Measurements from ENCODE around the gene TESK2.

The TESK2 gene

DNA sequence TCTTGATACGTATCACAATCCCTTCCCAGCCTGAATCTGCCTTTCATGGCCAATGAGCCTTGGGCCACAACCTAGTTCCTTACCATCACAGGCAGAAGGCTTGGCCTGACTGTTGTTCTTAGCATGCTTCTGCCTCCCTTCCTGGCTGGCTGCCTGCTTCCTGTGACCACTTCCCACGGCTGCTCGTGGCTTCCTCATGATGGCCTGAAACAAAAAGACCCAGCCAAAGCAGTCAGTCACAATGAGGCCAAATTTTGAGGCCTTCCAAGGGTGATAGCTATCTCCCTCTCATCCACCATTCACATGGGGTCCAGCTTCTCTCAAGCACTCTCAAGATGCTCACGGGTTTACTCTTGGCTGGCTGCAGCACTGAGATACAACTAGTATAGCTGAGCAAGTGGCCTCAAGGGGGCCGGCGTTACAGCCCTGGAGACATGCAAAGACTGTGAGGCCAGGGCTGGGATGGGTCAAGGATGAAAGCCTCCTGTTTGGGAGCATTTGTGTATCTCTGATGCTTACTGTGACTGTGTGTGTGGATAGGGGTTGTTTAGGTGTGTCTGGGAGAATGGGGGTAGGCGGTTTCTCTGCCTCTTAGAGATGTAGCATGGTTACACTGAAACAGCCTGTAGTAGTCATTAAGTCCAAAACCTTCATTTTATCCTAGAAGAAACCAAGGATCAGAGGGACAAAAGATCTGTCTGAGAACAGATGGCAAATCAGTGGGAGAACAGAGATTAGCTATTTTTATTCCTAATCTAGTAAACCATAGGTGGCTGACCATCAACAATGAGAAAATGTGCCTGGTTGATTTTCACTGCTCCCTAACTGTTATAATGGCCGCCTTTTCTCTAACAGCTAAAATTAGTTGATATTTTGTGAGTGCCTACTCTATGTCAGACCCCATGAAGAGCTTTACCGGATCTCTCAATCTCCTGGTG lies 156.4 kb downstream of the TESK2 start:
- DNase-seq: no peak

DNA sequence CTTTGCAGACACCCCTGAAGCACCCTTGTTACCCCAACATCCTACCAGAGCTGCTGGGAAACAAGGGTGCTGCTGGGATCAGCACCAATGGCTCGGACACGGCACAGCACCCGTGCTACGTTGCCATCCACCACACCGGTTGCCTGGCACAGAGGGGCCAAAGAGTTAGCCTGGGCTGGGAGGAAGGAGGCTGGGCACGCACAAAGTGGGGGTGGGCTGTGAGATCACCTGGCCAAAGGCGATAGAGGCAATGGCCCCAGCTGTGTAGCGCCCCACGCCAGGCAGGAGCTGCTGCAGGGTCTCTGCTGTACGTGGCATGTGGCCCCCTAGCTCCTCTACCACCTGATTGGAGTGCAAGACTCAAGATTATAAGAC lies 158.6 kb downstream of the TESK2 start:
- no peak for DNase-seq

DNA sequence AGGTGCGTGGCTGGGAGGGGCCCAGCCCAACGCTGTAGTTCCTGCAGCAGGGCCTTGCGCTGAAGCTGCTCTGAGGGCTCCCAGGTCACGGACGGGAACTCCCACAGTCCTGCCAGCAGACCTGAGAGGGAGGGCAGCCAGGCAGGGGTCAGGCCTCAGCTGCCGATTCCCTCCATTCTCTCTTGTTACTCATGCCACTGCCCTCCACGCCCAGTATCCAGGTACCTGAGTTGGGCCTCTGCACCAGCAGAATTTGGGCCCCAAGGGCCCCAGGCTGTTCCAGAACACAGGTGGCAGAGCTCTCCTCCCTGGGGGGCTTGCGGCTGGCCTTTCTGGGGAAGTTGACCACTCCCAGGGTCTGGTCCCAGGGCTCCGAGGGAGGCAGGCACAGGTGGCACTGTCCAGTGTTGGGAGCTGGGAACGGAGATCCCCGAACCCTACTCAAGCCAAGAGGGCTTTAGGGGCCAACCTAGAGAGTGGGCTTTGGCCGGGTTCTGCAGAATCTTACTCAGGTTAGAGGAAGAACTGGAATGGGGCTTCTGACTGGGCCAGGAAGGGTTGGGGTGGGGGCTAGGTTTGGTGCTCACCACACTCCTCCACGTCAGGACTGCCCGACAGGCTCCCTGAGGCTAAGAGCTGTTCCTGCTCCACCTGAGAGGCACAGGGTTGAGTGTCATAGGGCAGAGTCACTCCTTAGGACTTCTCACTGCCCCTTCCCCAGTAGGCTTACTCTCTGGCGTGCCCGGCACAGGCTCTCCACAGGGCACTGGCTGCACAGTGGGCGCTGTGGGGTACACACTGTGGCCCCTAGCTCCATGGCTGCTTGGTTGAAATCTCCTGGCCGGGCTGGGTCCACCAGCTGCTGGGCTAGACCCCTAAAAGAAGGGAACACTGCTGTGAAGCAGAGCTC lies 159.3 kb downstream of the TESK2 start:
- DNase-seq: no peak

DNA sequence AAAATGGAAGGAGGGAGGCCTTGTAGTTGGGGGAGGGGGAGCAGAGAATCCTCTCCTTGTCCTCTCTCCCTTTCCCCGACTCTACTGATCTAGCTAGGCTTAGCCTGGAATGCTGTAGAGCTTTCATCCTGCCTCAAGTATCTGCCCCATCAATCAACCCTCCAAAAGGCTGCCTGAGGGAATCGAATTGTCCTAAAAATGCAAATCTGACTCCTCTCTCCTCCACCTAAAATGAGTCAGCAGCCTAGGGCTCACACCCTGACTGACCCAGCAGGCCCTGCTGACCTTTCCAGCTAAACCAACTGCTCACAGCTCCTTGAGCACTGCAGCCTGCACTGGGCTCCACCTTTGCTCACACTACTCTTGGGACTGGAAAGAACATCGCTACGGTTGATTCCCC lies 161.5 kb downstream of the TESK2 start:
- no peak for DNase-seq

DNA sequence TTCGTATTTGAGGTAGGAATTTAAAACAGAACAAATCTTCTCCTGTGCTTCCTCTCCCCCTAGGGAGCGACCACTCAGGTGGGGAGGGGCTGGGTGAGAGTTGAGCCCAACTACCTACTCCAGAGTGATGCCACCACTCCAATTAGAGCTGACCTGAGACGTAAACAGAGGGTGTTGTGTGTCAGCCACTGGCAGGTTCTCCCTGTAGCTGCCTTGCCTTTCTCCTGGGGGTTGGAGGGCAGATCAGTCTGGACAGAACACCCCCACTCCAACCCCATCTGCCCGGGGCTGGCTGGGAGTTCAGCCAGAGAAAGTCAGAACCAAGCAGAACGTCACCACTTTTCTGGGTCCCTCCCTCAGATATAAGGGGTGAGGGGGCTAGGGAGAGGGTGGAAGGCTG lies 162.3 kb downstream of the TESK2 start:
- DNase-seq: peak; percentile 6

DNA sequence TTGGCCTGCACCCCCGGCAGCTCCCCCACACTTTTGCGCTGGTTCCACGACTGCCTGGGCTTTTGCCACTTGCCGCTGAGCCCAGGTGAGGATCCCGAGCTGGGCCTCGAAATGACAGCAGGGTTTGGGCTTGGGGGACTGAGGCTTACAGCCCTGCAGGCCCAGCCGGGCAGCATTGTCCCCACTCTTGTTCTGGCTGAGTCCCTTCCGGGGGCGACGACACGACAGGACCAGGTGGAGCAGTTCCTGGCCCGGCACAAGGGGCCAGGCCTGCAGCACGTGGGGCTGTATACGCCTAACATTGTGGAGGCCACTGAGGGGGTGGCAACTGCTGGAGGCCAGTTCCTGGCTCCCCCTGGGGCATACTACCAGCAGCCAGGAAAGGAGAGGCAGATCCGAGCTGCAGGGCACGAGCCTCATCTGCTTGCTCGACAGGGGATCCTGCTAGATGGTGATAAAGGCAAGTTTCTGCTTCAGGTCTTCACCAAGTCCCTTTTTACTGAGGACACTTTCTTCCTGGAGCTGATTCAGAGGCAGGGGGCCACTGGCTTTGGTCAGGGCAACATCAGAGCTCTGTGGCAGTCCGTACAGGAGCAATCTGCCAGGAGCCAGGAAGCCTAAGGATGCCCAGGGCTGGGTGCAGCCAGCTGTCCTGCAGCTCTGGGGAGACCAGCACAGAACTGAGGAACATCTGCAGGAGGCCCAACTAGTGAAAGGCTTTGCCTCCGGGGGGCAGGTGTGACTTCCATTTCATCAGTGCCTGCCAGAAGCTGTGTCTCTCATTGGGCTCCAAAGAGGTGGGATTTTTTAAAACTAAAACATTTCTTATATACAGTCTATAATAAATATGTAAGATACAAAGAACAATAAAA lies 163.1 kb downstream of the TESK2 start:
- DNase-seq: no peak

DNA sequence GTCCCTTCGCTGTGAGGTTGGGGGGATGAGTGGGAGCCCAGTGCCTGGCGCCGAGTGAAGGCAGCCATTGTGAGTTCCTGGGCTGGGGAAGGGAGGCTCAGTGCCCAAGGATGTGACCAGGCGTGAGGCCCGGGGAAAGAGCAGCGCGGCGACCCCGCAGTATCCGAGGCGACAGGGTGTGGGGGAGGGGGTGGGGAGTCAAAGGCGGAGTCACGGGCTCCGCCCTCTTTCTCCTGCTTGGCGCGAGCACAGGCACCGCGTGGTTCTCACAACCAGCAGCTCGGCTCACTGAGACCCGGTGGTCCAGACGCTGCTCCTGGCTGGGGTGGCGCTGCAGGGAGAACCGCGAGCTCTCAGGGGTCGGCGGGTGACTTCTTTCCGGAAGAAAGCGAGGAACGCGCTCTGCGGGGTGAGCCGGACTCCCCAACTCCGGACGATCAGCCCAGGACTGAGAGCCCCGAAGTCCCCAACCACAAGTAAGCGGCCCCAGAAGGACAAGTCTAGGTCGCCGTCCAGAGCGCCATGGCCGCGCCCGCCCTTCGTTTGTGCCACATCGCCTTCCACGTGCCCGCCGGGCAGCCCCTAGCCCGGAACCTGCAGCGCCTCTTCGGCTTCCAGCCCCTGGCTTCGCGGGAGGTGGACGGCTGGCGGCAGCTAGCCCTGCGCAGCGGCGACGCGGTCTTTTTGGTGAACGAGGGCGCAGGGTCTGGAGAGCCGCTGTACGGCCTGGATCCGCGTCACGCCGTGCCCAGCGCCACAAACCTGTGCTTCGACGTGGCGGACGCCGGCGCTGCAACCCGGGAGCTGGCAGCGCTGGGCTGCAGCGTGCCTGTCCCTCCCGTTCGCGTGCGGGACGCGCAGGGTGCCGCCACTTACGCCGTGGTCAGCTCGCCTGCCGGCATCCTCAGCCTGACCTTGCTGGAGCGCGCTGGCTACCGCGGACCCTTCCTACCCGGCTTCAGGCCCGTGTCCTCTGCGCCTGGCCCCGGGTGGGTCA lies 164.0 kb downstream of the TESK2 start, which contains the start of gene HPDL:
Gene HPDL (plus strand): TSS at position 269 of the 997 bp plus-strand sequence. CDS start 254 bp downstream, at position 523.
- DNase-seq: peak; percentile 51

DNA sequence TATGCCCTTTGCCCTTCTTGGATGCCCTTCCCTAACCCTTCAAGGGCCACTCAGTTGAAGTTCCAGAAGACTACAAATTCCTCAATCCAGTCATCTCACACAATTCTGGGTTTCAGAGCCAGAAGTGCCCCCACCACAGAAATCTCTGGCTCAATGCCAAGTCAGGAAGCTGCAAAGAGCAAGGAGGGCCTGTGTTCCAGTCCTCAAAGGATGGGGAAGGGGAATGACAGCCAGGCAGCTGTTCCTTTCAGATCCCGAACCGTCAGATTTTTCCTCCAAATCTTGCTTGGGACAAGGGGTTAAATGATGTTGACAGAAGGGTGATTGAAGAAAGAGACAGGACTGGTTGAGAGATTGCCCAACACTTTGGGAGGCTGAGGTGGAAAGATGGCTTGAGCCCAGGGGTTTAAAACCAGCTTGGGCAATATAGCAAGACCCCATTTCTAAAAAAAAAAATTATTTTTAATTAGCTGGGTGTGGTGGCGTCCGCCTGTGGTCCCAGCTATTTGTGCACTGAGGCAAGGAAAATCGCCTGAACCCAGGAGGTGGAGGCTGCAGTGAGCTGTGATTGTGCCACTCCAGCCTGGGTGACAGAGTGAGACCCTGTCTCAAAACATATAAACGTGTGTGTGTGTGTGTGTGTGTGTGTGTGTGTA lies 165.0 kb downstream of the TESK2 start:
- DNase-seq: no peak

DNA sequence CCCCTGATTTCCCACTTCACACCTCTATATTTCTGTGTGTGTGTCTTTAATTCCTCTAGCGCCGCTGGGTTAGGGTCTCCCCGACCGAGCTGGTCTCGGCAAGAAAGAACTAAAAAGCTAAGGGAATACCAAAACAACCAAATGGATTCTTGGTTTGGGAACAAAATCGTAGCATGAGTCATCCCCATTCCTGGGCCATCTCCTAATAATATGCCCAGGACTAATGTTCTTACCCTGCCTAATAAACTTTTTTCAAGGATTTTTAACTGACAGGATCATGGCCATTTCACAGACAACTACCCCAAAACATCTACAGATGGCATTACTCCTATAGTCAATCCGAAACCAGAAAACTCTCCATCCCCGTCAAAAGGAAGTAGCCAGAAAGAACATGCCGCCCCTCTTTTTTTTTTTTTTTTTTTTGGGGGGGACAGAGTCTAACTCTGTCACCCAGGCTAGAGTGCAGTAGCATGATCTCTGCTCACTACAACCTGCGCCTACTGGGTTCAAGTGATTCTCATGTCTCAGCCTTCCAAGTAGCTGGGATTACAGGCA lies 168.4 kb downstream of the TESK2 start:
- DNase-seq: no peak

DNA sequence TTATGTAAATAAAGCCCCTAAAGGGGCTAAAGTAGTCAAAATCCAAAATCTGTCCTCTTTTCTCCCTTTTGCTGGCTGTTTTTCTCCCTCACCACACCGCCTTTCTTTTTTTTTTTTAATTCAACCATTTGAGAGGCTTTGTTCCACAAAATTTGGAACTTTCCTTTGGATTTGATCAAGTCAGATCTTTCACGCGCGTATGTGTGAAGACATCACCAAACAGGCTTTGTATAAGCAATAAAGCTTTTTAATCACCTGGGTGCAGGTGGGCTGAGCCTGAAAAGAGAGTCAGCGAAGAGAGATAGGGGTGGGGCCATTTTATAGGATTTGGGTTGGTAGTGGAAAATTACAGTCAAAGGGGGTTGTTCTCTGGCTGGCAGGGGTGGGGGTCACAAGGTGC lies 169.5 kb downstream of the TESK2 start:
- no peak for DNase-seq

DNA sequence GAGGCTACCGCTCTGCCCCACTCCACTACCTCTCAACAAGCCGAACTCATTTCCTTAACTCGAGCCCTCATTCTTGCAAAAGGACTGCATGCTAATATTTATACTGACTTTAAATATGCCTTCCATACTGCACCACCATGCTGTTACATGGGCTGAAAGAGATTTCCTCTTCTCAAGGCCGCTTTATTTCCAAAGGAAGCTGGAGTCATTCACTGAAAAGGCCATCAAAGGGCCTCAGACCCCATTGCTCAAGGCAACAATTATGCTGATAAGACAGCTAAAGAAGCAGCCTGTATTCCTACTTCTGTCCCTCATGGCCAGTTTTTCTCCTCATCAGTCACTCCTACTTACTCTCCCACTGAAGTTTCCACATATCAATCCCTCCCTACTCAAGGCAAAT lies 171.2 kb downstream of the TESK2 start:
- DNase-seq: no peak

DNA sequence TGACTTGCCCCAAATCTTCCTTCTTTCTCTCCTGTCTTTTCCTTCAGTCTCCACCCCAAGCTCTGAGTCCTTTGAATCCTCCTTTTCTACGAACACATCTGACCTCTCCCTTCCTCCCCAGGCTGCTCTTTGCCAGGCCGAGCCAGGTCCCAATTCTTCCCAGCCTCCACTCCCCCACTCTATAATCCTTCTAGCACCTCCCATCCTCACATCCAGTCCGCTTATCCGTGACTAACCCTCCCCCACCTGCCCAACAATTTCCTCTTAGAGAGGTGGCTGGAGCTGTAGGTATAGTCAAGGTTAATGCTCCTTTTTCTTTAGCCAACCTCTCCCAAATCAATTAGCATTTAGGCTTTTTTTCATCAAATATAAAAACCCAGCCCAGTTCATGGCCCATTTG lies 173.8 kb downstream of the TESK2 start:
- DNase-seq: no peak

DNA sequence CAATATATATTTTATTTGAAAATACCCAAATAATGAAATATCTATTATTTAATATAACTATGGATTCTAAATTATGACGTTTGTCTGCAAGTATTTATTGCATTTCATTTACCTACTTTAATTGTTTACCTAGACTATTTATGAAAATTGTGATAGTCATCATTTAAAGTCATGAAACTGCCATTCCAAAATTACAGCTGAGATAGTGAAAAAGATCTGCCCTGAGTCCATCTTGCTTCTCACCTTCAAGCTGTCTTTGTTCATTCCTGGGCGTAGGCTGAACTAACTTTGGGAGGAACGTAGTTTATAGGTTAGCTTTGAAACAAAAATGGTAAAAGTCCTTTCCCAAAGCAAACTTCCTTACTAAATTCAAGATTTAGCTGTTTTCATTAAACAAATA lies 176.7 kb downstream of the TESK2 start:
- no peak for DNase-seq

DNA sequence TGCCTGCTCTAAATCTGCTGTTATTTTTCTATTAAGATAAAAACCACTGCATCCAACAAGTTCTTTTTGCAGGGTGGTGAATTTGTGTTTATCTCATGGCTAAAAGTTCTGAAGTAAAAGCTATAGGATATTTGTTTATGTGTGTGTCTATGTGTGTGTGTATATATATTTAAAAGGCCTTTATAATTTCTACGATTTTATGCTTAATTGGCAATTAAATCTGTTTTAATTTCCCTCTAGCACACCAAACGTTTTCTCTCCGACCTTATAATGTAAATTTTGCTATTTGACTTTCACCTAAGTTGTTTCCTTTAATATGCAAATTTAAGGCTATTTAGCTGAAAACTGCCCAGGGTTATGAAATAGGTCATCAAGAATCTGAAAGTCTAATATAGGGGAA lies 184.1 kb downstream of the TESK2 start:
- DNase-seq: no peak

DNA sequence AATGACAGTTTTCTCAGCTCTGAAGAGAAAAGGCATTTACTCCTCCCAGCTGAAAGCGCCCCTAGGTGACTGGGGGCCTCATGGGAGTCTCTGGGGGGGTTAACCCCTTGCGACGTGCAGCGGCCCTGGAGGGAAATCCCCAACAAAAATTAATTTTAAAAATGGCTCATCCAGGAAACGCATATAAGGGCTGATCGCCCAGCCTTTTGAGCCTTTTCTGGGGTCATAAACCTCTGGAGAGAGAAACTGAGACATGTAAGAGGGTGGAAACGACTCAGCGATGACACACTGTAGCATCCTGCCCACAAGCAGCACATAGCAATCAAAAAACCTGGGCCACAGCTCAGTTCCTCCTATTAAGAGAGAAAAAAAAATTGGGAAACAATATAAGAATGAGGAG lies 184.6 kb downstream of the TESK2 start:
- DNase-seq: no peak

DNA sequence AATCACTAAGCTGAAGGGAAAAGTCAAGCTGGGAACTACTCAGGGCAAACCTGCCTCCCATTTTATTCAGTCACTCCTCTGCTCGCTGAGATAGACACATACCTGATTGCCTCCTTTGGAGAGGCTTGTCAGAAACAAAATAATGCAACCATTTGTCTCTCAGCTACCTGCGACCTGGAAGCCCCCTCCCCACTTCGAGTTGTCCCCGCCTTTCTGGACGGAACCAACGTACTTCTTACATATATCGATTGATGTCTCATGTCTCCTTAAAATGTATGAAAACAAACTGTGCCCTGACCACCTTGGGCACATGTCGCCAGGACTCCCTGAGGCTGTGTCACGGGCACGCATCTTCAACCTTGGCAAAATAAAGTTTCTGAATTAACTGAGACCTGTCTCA lies 185.7 kb downstream of the TESK2 start:
- DNase-seq: no peak

DNA sequence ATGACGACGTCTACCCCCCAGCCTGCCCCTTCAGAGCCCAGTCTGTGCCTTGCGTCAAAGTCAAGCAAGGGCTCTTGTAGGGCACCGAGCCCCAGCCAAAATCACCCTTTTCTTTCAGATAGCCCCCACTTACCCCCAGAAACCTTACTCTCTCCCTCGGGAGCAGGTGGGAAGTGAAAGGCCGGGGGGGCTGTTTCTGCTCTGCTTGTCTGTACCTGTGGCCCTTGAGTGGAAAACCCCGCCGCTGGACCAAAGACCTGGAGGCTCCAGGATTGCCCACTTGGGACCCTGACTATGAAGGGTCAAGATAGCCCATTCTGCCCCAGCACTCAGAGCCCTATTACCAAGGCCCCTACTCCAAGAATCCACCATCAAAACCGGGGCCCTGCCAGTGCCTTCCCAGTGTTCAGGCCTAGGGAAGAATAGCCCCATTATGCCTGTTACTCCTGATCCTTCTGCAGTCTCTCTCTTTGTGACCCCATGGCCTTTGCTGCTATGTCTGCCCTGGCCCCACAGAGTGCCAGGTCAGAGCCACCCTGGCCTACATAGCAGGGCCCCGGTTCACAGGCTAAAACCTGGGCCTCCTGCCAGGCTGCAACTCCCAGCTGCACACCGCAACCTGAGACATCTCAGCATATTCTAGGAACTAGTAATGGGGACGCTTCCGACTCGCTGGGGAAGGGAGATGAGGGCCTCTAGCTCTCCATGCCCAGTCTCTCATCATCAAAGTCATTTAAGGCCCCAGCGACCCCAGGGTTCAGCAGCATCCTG lies 186.5 kb downstream of the TESK2 start:
- DNase-seq: no peak

DNA sequence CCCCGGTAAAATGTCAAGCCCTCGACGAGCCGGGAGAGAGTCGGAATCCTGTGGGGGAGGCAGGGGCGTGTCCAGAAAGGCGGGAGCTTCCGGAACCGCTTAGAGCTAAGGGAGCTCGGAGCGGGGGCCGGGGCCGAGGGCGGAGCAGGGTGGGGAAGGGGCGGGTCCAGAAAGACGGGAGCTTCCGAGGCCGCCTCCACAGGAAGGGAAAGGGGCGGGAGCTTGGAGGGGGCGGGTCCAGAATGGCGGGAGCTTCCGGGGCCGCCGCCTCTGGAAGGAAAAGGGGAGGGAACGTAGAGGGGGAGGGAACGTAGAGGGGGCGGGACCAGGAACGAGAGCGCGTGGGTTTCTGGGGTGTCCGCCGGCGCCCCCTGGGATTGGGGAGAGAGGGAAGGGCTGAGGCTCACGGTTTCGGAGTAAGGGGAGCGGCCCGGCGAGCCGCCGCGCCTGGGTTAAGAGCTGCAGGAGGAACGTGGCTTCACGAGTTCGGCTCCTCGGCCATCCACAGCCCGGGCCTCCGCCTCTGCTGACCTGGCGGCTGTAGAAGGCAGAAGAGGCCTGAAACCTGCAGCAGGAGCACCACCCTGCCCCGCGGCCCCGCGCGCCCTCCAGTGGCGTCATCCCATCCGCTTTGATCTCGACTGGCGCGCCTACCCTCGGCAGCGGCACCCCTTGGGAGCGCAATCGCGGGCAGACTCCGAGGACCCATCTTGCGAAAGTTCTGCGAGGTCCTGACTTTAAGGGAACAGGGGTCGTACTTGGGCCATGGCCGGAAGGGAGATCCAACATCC lies 187.2 kb downstream of the TESK2 start:
- DNase-seq: peak; percentile 87

Measured in NCI-H748 treated with DMSO at 0.1 percent for 48 hours (cell line).